NOMO-1 treated with DMSO at 0.1 percent for 48 hours (cell line): ENCODE measurements around the gene MKRN1.
A peak's percentile ranks its signal among the peaks of the same experiment; 100 is the strongest.
"Not testable (repeated sequence)": the region's sequence is repeated elsewhere in the genome, so short reads cannot be mapped to it uniquely, and the experiment has no call there.

Source experiments
- DNase-seq: peaks from one replicate; lab custom pipeline; 2025; ENCODE audit not compliant: unreplicated experiment; lab: John Stamatoyannopoulos, UW

Gene MKRN1, protein sequence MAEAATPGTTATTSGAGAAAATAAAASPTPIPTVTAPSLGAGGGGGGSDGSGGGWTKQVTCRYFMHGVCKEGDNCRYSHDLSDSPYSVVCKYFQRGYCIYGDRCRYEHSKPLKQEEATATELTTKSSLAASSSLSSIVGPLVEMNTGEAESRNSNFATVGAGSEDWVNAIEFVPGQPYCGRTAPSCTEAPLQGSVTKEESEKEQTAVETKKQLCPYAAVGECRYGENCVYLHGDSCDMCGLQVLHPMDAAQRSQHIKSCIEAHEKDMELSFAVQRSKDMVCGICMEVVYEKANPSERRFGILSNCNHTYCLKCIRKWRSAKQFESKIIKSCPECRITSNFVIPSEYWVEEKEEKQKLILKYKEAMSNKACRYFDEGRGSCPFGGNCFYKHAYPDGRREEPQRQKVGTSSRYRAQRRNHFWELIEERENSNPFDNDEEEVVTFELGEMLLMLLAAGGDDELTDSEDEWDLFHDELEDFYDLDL

DNA sequence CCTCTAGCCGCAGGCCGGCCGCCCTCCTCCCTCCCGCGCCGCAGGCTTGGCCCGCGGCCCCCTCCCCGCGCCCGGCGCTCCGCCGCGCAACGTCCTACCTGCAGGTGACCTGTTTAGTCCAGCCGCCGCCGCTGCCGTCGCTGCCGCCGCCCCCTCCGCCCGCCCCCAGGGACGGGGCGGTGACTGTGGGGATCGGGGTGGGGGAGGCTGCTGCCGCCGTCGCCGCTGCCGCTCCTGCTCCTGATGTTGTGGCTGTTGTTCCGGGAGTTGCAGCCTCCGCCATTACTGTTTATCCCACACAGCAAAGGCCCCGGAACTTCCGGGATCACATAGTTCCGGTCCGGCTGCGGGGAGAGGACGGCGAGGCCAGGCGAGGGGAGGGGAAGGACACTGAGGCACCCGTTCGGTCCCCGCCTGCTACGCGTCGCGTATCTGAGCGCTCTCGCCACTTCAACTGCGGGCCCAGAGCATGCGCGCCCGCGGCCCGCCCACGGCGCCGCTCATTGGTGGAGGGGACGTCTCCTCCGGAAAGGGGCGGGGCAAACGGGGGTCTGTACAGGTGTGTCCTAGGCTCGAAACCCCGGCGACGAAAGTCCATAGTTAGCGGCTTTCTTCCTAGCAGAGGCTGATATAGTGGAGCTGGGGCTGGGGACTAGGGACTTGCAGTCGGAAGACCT lies at the start of gene MKRN1:
TSS of gene MKRN1 (minus strand) at position 444 of the 677 bp plus-strand sequence. CDS start at position 283, 161 bp downstream.
- peak; percentile 69 for DNase-seq

DNA sequence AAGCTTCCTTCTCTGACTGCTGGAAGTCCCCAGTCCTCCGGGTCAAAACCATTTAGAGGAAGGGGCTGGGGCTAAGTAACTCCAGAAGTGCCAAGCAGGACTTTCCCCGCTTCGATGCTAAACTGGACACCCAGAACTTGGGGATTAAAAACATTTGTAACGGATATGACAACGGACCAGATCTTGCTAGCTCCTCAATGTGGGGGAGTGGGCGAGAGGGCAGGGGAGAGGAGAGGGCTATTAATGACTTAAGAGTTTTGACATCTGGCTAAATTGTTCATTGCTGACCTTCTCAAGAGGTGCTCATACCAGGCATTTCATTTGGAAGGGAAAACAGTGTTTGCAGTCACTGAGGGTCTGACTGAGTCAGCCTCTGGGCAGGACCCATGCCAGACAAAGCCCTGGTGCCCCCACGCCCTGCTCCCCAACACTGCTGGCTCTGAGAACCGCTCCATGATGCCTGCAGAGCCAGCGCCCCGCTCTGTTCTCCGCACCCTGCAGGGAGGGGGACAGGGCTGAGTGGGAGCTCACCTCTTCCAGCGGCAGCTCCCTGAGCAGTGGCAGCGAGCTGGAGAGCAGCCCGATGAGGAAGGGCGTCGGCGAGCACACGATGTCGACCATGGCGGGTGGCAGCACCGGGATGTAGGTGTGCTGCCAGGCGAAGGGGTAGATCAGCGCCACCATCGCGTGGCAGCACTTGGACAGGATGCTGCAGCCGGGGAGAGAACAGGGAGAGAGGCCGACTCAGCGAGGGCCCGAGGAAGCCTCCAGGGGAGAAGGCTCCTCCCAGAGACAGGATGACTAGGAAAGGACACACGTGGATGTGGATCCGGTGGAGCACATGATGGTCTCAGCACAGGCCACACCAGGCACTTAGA lies 47.7 kb upstream of the MKRN1 start:
- DNase-seq = no peak

- DNase-seq = no peak
These were observed 46.9 kb upstream of the MKRN1 start for GRCh38 chr7:140526214-140526613.

DNA sequence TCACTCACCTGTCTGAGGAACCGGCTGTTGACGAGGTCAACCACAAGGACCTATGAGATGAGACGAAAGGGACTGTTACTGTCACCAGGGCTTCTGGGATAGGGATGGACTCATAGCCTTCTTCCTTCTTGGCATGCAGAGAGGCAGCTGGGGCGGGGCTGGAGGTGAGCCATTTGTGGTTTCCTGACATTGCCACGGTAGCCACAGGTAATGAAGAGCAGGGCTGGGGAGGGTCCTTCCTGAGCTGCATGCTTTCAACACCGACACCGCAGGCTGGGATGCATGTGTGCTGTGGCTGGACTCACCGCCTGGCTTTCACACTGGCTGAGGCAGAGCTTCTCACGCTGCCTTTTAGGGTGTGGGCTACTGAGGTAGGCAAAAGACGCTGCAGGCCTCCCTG lies 46.4 kb upstream of the MKRN1 start:
- DNase-seq = no peak

- DNase-seq = no peak
These were observed 42.1 kb upstream of the MKRN1 start for GRCh38 chr7:140521421-140521820.

DNA sequence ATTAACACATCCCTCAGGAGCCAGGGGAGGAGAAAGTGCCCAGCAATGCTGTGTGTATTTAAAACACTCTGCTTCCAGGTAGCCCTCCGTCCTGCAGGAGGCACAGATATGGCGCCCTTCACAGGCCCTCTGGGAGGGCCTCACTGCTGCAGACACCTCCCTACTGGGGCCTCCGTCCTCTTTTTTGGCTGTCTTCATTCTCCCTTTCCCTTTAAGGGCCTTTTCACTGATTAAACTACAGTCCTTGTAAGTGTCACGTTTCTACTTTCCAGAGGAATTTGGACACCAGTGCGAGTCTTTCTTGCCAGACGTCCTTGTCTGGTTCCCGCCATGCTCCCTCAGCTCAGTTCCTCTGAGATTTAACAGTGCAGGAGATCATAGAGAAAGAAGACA lies 39.7 kb upstream of the MKRN1 start:
- no peak for DNase-seq

DNA sequence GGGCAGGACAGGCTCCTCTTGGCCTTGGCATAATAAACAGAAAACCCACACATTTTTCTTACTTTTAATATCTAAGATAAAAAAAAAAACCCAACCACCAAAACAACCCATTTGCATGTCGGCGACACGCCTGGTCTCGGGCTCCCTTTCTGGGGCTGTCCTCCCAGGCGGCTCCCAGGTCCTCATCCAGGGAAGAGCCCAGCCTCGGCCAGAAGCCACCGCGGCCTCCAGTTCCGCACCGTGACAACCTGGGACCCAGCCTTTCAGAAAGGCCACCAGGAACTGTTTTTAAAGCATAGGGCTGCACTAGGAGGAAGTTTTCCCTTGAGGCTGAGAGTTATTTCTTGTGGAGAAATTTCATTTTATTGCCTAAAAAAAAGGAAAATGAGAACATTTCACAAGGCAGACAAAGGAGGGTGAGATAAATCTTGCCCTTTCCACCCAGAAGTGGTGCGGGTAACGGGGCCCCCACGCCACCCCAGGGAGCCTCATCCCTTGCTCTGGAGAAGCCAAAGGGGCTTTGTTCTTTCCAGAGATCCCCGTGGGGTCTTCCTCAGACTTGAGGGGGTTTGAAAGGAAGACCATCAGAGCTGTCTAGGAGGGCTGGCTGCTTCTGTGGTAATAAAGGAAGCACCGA lies 39.2 kb upstream of the MKRN1 start:
- DNase-seq = no peak

DNA sequence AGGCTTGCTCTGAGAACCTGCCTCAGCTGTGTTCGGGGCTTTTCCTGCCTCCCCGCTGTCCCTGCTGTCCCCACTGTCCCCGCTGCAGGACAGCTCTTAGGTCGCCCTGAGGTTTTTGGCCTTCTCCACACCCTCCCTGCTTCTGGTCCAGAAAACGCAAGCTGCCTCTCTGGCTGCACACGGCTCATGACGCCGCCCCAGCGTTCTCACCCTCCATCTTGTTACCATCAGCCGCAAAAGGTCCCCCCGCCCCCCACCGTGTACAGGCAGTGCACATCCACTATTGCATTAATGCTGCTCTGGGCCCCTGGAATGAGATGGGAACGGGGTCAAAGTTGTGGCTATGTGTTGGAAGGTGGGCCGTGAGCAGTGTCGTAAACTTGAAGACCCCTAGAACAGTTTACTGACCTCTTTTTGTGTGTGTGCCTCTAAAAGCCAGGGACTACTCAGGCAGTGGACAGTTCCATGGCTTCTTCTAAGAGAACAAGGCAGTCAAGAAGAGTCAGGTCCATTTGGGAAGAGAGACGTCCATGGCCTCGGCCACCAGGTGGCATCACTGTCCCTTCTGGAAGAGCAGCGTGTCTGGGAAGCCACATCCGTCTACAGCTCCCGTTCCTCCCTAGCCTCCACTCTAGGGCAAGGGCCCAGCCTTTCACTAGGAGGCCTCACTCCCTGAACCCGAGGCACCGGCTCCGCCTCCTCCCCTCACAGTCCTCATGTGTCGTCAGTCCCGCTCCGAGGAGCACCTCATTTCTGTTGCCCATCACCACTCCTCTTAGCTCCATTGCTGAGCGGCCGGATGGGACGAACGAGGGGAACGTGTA lies 38.5 kb upstream of the MKRN1 start:
- DNase-seq = peak; percentile 57

DNA sequence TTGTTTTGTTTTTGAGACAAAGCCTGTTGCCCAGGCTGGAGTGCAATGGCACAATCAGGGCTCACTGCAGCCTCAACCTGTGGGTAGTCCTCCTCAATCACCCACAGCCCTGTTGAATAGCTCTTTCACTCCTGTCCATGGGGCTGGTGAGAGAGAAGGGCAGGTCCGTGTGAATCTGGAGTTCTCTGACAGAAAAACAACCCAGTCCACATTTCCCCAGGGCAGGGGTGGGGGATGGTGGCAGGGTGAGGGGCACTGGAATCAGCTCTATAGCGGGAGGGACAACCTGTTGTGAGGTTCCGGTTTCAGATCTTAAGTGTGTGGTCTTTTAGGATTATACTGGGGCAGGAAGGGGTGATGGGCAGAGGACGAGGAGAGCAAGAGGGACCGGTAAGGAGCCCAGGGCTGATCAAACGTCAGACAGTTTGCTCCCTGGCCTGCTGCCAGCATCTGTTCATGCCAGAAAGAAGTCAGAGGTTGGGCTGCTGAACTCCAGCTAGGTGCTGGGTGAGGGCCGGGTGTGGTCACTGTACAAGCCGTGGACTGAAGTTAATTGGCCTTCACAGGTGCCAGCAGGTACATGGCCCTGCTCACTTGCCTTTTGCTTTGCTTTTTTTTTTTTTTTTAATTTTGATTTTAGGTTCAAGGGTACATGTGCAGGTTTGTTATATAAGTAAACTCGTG lies 33.2 kb upstream of the MKRN1 start:
- DNase-seq = no peak

- no peak for DNase-seq
These were observed 30.5 kb upstream of the MKRN1 start for GRCh38 chr7:140509789-140510188.

DNA sequence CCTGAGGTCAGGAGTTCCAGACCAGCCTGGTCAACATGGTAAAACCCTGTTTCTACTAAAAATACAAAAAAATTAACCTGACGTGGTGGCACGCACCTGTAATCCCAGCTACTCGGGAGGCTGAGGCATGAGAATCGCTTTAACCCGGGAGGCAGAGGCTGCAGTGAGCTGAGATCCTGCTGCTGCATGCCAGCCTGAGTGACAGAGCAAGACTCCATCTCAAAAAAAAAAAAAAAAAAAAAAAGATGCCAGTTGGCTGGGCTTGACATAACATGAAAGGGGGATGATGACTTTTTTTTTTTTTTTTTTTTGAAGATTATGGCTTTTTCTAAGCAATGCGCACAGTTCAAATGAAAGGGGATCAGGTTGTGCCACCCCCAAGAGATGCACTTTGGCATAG lies 28.3 kb upstream of the MKRN1 start:
- not testable (repeated sequence) for DNase-seq

DNA sequence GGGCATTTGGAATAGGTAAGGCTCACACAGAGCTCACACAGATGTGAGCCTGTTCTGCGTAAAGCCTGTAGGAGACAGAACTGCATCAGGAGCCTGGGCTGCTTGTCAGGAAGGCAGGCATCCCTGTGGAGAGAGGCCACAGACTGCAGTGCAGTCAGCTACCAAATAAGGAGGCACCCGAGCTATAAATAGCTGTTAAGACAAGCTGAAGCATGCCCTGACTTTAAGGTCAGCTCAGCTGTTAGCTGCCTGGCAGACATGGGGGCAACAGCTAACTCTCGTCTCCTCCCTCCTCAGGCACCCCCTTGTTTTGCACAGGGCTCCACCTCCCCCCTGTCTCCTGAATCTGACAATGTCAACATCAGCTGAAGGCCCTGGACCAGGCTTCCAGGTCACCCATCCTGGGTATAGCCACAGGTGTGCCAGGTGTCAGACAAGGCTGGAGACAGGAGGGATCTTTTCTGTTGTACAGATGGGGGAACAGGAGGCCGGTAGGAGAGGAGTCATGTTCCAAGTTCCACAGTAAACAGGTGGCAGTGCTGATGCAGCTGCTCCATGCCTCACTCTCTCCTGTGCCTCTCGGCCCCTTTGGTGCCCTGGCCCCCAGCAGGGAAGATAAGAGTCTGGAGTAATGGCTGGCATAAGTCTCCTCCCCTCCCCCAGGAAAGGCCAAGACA lies 27.6 kb upstream of the MKRN1 start:
- DNase-seq = peak; percentile 20

DNA sequence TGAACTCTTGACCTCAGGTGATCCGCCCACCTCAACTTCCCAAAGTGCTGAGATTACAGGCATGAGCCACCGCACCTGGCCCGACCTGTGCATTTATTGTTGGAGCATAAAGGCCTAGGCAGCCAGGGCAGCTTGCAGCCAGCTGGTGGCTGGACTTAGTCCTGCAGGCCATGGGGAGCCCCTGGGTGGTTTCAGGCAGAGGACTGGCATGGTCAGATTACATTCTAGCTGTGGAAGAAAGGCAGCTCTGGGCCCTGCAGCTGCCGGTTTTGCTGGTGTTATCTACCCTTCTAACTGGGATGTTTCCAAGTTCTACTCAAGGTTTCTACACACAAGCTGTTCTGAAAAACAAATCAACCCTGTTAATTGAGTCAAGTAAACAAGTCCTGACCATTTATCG lies 22.7 kb upstream of the MKRN1 start:
- no peak for DNase-seq

- not testable (repeated sequence) for DNase-seq
These were observed 18.5 kb upstream of the MKRN1 start for GRCh38 chr7:140497807-140498206.

GRCh38 chr7:140497241-140497769 lies 18.0 kb upstream of the MKRN1 start:
- DNase-seq = no peak

DNA sequence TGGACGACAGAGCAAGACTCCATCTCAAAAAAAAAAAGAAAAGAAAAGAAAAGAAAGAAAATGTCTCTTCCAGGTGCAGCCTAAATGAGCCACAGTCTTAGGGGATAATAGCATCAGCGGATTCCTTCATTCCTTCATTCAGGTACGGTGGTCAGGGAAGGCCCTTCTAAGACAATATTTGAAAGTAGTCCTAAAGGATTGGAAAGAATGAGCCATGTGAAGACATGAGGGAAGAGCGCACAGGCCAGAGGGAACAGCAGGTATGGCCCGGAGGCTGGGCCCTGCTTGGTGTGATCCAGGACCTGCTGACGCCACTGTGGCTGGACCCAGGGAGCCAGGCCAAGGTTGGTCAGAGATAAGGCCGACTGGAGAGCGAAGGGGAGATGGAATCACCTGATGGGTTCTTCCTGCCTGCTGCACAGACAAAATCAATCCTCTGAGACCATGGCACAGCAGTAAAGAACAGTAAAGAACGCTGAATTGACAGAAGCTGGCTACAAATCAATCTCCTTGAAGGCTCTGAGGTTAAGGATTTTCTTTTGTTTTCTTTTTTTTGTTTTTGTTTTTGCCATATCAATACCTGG lies 16.3 kb upstream of the MKRN1 start:
- DNase-seq = no peak

DNA sequence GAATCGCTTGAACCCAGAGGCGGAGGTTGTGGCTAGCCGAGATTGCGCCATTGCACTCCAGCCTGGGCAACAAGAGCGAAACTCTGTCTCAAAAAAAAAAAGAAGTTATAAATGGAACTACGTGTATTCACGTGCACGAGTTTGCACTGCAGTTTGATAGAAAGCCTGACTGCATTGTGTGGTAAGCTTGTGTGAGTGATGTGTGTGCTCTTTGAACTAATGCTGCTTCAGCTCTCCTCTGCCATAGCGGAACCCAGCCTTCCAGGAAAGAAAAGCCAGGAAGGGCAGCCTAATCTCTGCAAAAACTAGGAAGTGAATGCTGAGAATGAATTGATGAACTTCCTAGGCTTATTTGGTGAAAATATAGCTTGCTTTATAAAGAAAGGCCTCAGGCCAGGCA lies 15.6 kb upstream of the MKRN1 start:
- peak; percentile 20 for DNase-seq

- DNase-seq = peak; percentile 15
These were observed 9.7 kb upstream of the MKRN1 start for GRCh38 chr7:140489026-140489359.
